Upper lobe of left lung (tissue), 6 donors: ENCODE measurements around the gene NAV2. TPM values are rescaled to one million over a fixed set of nuclear protein-coding genes. Genes with fewer than 3 reads are reported as not detected.
"Not testable (repeated sequence)": the region's sequence is repeated elsewhere in the genome, so short reads cannot be mapped to it uniquely, and the experiment has no call there.

Experiments used
- ATAC-seq, 2 donors: fragments of 200-7000 bp; cut with Tn5 transposase; one replicate each; pipeline ENCODE4 v1.9.1; 2022; ENCODE audit warnings: mild to moderate bottlenecking in 2 of 2, moderate library complexity in 2 of 2; ENCODE audit not compliant: low FRiP score in 2 of 2
- DNase-seq, 2 donors: peaks; one replicate each; pipeline ENCODE4 v3.0.0-alpha.2; 2019 to 2020
- H3K27ac ChIP-seq, 4 donors: fragments of 200-600 bp; sonication (generic); one replicate each; pipeline ENCODE4 v1.5.1; 2016 to 2019
- H3K27me3 ChIP-seq, 4 donors: fragments of 200-600 bp; sonication (generic); one replicate each; pipeline ENCODE4 v1.5.1; 2017 to 2019
- H3K36me3 ChIP-seq, 4 donors: fragments of 200-600 bp; sonication (generic); one replicate each; pipeline ENCODE4 v1.5.1; 2016 to 2019
- H3K4me1 ChIP-seq, 4 donors: fragments of 200-600 bp; sonication (generic); one replicate each; pipeline ENCODE4 v1.5.1; 2018 to 2019
- H3K4me3 ChIP-seq, 4 donors: fragments of 200-600 bp; sonication (generic); one replicate each; pipeline ENCODE4 v1.5.1; 2017 to 2019; ENCODE audit warnings: mild to moderate bottlenecking in 2 of 4, moderate library complexity in 1 of 4
- H3K9me3 ChIP-seq, 4 donors: fragments of 200-600 bp; sonication (generic); one replicate each; pipeline ENCODE4 v1.5.1; 2018 to 2019
- CTCF ChIP-seq, 6 experiments: fragments of 450-650 bp in 4 of 6; fragments of 200-600 bp in 2 of 6; sonication (generic) in 2 of 6; IDR thresholded peaks; one replicate each; pipeline ENCODE4 v1.5.1; 2016 to 2019; ENCODE audit warnings: antibody characterized with exemption in 6 of 6
- EP300 ChIP-seq, 4 donors: sonication (generic); formaldehyde crosslinking; IDR thresholded peaks; one replicate each; pipeline ENCODE4 v1.5.1; 2017; ENCODE audit warnings: antibody characterized with exemption in 4 of 4, control low read depth in 2 of 4
- POLR2A ChIP-seq, 4 donors: fragments of 450-650 bp; IDR thresholded peaks; one replicate each; pipeline ENCODE4 v1.5.1; 2016 to 2017; ENCODE audit warnings: antibody characterized with exemption in 4 of 4, mild to moderate bottlenecking in 2 of 4
- POLR2AphosphoS5 ChIP-seq, 2 donors: sonication (generic); formaldehyde crosslinking; IDR thresholded peaks; one replicate each; pipeline ENCODE4 v1.5.1; 2017; ENCODE audit warnings: antibody characterized with exemption in 2 of 2
- WGBS, 2 donors: methylation state at CpG; one replicate each; pipeline ENCODE4 v1.1.5; 2017 to 2018; 5-methylcytosine and 5-hydroxymethylcytosine counted together
- total RNA-seq, 6 donors: library from RNA; depleted of rRNA in 4 of 6; stranded (reverse); fragments of >200 nt in 4 of 6; gene quantifications; one replicate each; pipeline versions ENCODE4 v1.1.0 to v1.2.1, GENCODE V29; 2016 to 2021
- donor health status: DM: no; HTN: no; CAD: no; lungs with moderate emphysema.
- donor health status: DM: no; HTN: yes; CAD: no; lungs with severe emphysema.

Gene NAV2
- total RNA-seq, 6 donors from 2014 or later, result 40.5 to 61.4 (median 52.3) TPM

DNA sequence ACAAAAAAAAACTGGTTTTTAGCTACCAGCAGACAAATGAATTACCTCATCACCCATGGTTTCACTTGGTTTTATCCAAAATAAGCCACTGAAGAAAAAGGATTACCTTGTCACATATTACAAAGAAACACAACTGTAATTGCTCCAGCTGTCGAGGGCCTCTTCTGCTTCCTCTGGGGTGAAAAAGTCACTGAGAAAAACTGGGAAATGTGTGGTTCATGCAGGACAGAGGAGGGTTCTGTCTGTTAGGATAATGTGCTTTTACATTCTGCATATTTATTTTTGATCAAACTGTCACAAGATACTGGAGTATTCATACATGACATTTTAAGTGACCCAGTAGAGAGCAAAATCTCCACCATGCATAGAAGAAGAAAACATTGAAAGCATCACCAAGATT is 211.7 kb downstream of the NAV2 start:
- Histone ChIP-seq H3K4me1 (peaks cover 0 to 7% (median 2%) of the 10 kb centered on the region in 4 donors), H3K27ac (no peak overlapping the region)

GRCh38 chr11:19924716-19925115 is 212.1 kb downstream of the NAV2 start:
- Histone ChIP-seq H3K27ac (no peak overlapping the region), H3K4me3 (no peak overlapping the region), H3K9me3 (no peaks in the 10 kb centered on the region), H3K4me1 (peaks cover 0 to 3% (median under 1%) of the 10 kb centered on the region in 4 donors), H3K36me3 (no peaks in the 10 kb centered on the region), H3K27me3 (no peaks in the 10 kb centered on the region)
- DNase-seq (no peak), ATAC-seq (no peak)
- TF ChIP-seq CTCF (IDR thresholded peaks at IDR 0.05), result no peak
- TF ChIP-seq EP300 (IDR thresholded peaks at IDR 0.05), result no peak
- no peak for TF ChIP-seq POLR2A (IDR thresholded peaks at IDR 0.05)
- TF ChIP-seq POLR2AphosphoS5 (IDR thresholded peaks at IDR 0.05), result no peak
- WGBS, 2 donors, result 0 to 53% methylated on average over 1 of the region's 1 CpG

More for the DNA sequence above, 211.7 kb downstream of the NAV2 start:
- no peak for DNase-seq
- no peak for ATAC-seq
- WGBS, 2 donors, result 82 to 100% methylated on average over 1 of the region's 1 CpG
- Histone ChIP-seq H3K27me3 (no peaks in the 10 kb centered on the region), H3K4me3 (no peak overlapping the region), H3K36me3 (no peaks in the 10 kb centered on the region), H3K9me3 (no peaks in the 10 kb centered on the region)
- no peak for TF ChIP-seq CTCF (IDR thresholded peaks at IDR 0.05)
- TF ChIP-seq POLR2A (IDR thresholded peaks at IDR 0.05), result no peak
- TF ChIP-seq EP300 (IDR thresholded peaks at IDR 0.05), result no peak
- no peak for TF ChIP-seq POLR2AphosphoS5 (IDR thresholded peaks at IDR 0.05)

DNA sequence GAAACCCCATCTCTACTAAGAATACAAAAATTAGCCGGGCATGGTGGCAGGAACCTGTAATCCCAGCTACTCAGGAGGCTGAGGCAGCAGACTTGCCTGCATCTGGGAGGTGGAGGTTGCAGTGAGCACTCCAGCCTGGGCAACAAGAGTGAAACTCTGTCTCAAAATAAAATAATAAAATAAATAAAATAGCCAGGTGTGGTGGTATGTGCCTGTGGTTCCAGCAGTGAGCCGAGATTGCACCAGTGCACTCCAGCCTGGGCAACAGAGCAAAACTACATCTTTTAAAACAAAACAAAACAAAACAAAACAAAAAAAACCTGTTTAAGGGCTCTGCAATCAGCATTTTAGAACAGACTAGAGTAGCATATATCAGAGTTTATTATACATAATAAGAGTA is 214.8 kb downstream of the NAV2 start:
- not testable (repeated sequence) for H3K27ac ChIP-seq, H3K27me3 ChIP-seq, ATAC-seq, H3K4me3 ChIP-seq, H3K36me3 ChIP-seq, H3K9me3 ChIP-seq, H3K4me1 ChIP-seq, DNase-seq
- WGBS, 2 donors, result 89 to 98% methylated on average over 2 of the region's 2 CpGs

- TF ChIP-seq POLR2A (IDR thresholded peaks at IDR 0.05), result no peak
- no peak for TF ChIP-seq POLR2AphosphoS5 (IDR thresholded peaks at IDR 0.05)
- TF ChIP-seq CTCF (IDR thresholded peaks at IDR 0.05), result no peak
- TF ChIP-seq EP300 (IDR thresholded peaks at IDR 0.05), result no peak
- no peak overlapping the region for H3K27ac ChIP-seq
Observed at GRCh38 chr11:19929147-19929546, 216.5 kb downstream of the NAV2 start.

GRCh38 chr11:19929655-19930054 is 217.0 kb downstream of the NAV2 start:
- 92% methylated on average over 2 of the region's 2 CpGs for WGBS, 2 donors
- TF ChIP-seq POLR2A (IDR thresholded peaks at IDR 0.05) (no peak), EP300 (IDR thresholded peaks at IDR 0.05) (no peak), POLR2AphosphoS5 (IDR thresholded peaks at IDR 0.05) (no peak), CTCF (IDR thresholded peaks at IDR 0.05) (no peak)

More at GRCh38 chr11:19929147-19929546, 216.5 kb downstream of the NAV2 start:
- no peak overlapping the region for H3K4me3 ChIP-seq
- H3K36me3 ChIP-seq, result peaks cover 0 to 16% (median 9%) of the 10 kb centered on the region in 4 donors
- no peaks in the 10 kb centered on the region for H3K27me3 ChIP-seq
- no peaks in the 10 kb centered on the region for H3K9me3 ChIP-seq
- DNase-seq (no peak), ATAC-seq (no peak)
- WGBS, 2 donors, result 84 to 92% methylated on average over 2 of the region's 2 CpGs
- H3K4me1 ChIP-seq, result peaks cover 0 to 3% (median 0%) of the 10 kb centered on the region in 4 donors

More at GRCh38 chr11:19929655-19930054, 217.0 kb downstream of the NAV2 start:
- H3K4me1 ChIP-seq, result peaks cover 0 to 3% (median 0%) of the 10 kb centered on the region in 4 donors
- H3K27me3 ChIP-seq, result no peaks in the 10 kb centered on the region
- DNase-seq (no peak), ATAC-seq (no peak)
- H3K4me3 ChIP-seq, result no peak overlapping the region
- no peak overlapping the region for H3K27ac ChIP-seq
- H3K9me3 ChIP-seq, result no peaks in the 10 kb centered on the region
- H3K36me3 ChIP-seq, result peaks cover 0 to 17% (median 12%) of the 10 kb centered on the region in 4 donors
